GM06990 (cell line): ENCODE results near the gene SPAG17.

ENCODE experiments used
- DNase-seq: peaks from one replicate; pipeline ENCODE4 v3.0.0-alpha.2; 2011; ENCODE audit not compliant: insufficient read length; ENCODE audit errors: extremely low read depth
- H3K27me3 ChIP-seq: replicated peaks from 2 replicates; pipeline ENCODE4 v1.6.0; 2011; ENCODE audit warnings: low read length; ENCODE audit not compliant: control insufficient read depth, insufficient read depth
- H3K36me3 ChIP-seq: 2 replicates; pipeline ENCODE4 v1.5.1; 2011; ENCODE audit warnings: low read length; ENCODE audit not compliant: control insufficient read depth, insufficient read depth
- H3K4me3 ChIP-seq: replicated peaks from 2 replicates; pipeline ENCODE4 v1.5.1; 2011; ENCODE audit warnings: low read depth, mild to moderate bottlenecking, control low read depth, low read length
- TF ChIP-seq, protein P1 (sequence below): IDR thresholded peaks from 2 replicates; pipeline ENCODE4 v1.5.1; 2011; ENCODE audit warnings: low read length, control low read depth, mild to moderate bottlenecking, inconsistent platforms; ENCODE audit not compliant: insufficient read depth, poor library complexity, severe bottlenecking

Gene SPAG17

DNA sequence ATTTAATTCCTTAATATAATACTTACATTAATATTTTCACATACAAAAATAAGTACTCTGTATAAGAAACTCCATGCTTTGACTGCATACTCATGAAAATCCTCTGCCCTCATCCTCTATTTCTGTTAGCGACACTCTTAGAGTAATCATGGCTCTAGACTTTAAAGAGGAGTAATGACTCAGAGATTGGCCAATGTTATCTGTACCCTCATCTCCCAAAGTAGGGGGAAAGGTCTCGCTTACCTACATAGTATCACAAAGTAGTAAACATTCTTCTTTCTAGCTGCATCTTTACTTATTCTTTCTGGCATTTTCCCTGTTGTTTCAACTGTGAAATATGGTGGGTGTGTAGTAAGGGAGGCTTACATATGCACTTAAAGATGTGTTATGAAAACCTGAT is 29.8 kb upstream of the SPAG17 start:
- no peak overlapping the region for H3K4me3 ChIP-seq
- TF ChIP-seq, protein P1, sequence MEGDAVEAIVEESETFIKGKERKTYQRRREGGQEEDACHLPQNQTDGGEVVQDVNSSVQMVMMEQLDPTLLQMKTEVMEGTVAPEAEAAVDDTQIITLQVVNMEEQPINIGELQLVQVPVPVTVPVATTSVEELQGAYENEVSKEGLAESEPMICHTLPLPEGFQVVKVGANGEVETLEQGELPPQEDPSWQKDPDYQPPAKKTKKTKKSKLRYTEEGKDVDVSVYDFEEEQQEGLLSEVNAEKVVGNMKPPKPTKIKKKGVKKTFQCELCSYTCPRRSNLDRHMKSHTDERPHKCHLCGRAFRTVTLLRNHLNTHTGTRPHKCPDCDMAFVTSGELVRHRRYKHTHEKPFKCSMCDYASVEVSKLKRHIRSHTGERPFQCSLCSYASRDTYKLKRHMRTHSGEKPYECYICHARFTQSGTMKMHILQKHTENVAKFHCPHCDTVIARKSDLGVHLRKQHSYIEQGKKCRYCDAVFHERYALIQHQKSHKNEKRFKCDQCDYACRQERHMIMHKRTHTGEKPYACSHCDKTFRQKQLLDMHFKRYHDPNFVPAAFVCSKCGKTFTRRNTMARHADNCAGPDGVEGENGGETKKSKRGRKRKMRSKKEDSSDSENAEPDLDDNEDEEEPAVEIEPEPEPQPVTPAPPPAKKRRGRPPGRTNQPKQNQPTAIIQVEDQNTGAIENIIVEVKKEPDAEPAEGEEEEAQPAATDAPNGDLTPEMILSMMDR = no peak
- no peak for DNase-seq
- H3K36me3 ChIP-seq = no peaks in the 10 kb centered on the region
- no peaks in the 10 kb centered on the region for H3K27me3 ChIP-seq

DNA sequence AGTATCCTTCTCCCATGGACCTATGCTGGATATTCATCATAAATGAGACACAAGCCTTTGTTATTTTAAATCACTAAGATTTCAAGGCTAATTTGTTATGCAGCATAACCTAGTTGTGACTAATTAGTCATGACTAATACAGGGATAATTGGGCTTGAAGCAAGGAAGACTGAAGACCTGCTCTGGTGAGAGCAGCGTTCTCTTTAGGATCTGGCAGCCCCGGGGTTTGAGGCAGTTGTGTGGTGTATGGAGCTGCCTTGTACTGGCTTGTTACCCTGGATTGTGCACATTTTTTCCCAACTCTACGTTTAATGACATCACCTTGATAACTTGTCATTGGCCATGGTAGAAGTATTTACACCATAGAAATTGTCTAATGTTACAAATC is 25.7 kb upstream of the SPAG17 start:
- TF ChIP-seq, protein P1 = no peak

DNA sequence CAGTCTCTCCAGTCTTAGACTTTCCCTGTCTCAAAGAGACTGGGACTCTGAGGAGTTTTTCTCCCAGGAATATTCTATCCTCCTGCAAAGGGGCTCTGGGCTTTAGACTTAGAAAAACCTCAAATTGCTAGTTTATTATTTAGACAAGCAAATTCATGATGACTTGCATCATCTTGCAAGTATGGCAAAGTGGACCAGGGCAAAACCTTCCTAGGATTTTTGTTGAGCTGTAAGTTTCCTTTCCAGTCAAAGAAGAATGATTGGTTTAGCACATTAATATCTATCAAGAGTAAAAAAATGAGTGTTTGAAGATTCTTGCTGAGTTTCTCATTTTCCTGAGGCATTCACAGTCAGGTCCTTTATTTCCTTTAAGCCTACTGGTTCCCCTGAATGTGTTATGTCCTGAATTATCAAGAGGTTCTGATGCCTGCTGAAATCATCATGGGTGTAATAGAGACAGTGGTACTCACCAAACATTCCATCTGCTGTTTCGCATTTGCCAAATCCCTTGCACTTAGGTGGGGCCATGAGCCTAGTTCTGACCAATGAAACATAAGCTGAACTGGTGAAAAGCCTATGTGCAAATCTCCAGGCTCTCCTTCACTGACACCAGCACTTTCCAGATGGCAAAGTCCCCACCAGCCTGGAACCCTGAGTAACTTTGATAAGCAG is 25.2 kb upstream of the SPAG17 start:
- no peak for DNase-seq
- no peaks in the 10 kb centered on the region for H3K27me3 ChIP-seq
- H3K4me3 ChIP-seq = no peak overlapping the region
- TF ChIP-seq, protein P1 = no peak
- H3K36me3 ChIP-seq = no peaks in the 10 kb centered on the region

More for the DNA sequence above, 25.7 kb upstream of the SPAG17 start:
- Histone ChIP-seq H3K4me3 (no peak overlapping the region), H3K36me3 (no peaks in the 10 kb centered on the region), H3K27me3 (no peaks in the 10 kb centered on the region)
- no peak for DNase-seq

- no peak overlapping the region for H3K4me3 ChIP-seq
- no peaks in the 10 kb centered on the region for H3K36me3 ChIP-seq
- TF ChIP-seq, protein P1 = no peak
- DNase-seq = no peak
- H3K27me3 ChIP-seq = no peaks in the 10 kb centered on the region
These were observed 24.6 kb upstream of the SPAG17 start for GRCh38 chr1:118209648-118210047.

- no peak overlapping the region for H3K4me3 ChIP-seq
- DNase-seq = no peak
- H3K27me3 ChIP-seq = no peaks in the 10 kb centered on the region
- TF ChIP-seq, protein P1 = no peak
- H3K36me3 ChIP-seq = no peaks in the 10 kb centered on the region
These were observed 21.9 kb upstream of the SPAG17 start for GRCh38 chr1:118206966-118207365.

GRCh38 chr1:118204648-118205047 is 19.6 kb upstream of the SPAG17 start:
- no peaks in the 10 kb centered on the region for H3K27me3 ChIP-seq
- H3K36me3 ChIP-seq = no peaks in the 10 kb centered on the region
- no peak for DNase-seq

More at GRCh38 chr1:118204648-118205047, 19.6 kb upstream of the SPAG17 start:
- no peak overlapping the region for H3K4me3 ChIP-seq
- TF ChIP-seq, protein P1 = no peak
